ENCODE measurements around the gene PRSS16. TPM values are rescaled to one million over a fixed set of nuclear protein-coding genes. Genes with fewer than 3 reads are reported as not detected.
A peak's percentile ranks its signal among the peaks of the same experiment; 100 is the strongest.

The PRSS16 gene
- polyA plus RNA-seq, 2 of the 4 experiments (the other 2 are of a cell fraction), result 3.9 to 11.4 TPM

GRCh38 chr6:27213544-27214125 is 33.9 kb upstream of the PRSS16 start:
- peak overlapping the region; percentile 42 to 64; a peak in 4 of 6 replicates for H3K27ac ChIP-seq
- CTCF ChIA-PET, result interaction anchor here (0.6 to 1.3 kb wide), 4 partner anchors 9 to 80 kb away, joined by 3 to 4 read pairs (median 4); no protein-coding TSS in a partner anchor
- FAIRE-seq, result no peak
- H3K4me3 ChIP-seq, result peak overlapping the region; percentile 91
- POLR2A ChIA-PET, result interaction anchor here (0.6 kb wide), 1 partner anchor 526 kb away, joined by 6 read pairs; no protein-coding TSS in a partner anchor
- peak; percentile 63 to 73 for ATAC-seq
- peak; percentile 31 to 83 for DNase-seq (ENCODE audit: low read depth in 1 of 2, low spot score in 1 of 2)
- TF ChIP-seq HMGXB4 (CRISPR knock-in tag; IDR thresholded peaks at IDR 0.05; ENCODE audit: borderline replicate concordance), result 0 out of 2 replicates have a peak, but pooled peaks have one; percentile 21
- no peak for TF ChIP-seq GATA3 (IDR thresholded peaks at IDR 0.05; ENCODE audit: borderline replicate concordance)
- TF ChIP-seq SREBF2 (IDR thresholded peaks at IDR 0.05), result peak; percentile 50
- peak; percentile 10; the same call in 1 of the 2 replicates for TF ChIP-seq MAX (IDR thresholded peaks at IDR 0.05)
- TF ChIP-seq HDAC2 (IDR thresholded peaks at IDR 0.05), result no peak
- no peak for TF ChIP-seq POLR2AphosphoS2 (conservative IDR thresholded peaks at IDR 0.05; ENCODE audit: low read length)
- TF ChIP-seq CEBPB (IDR thresholded peaks at IDR 0.05), result peak; percentile 31 to 58; a peak in 1 of 4 replicates
- no peak for TF ChIP-seq REST (IDR thresholded peaks at IDR 0.05)
- TF ChIP-seq POLR2A (IDR thresholded peaks at IDR 0.05; ENCODE audit: low read length), result no peak
- H3K9me3 ChIP-seq, result no peaks in the 10 kb centered on the region
- 2% methylated on average over 25 of the region's 29 CpGs for WGBS (ENCODE audit: missing lambda C conversion rate)
- H3K4me1 ChIP-seq, result no peaks in the 10 kb centered on the region
- H3K4me2 ChIP-seq, result peak overlapping the region; percentile 90

GRCh38 chr6:27214126-27214601 is 33.3 kb upstream of the PRSS16 start:
- peak in 1 of 2 experiments; percentile 58 for DNase-seq (ENCODE audit: low read depth in 1 of 2, low spot score in 1 of 2)
- ChIA-PET CTCF (interaction anchor here (0.6 to 1.3 kb wide), 3 partner anchors 10 to 80 kb away, joined by 3 to 4 read pairs (median 3); no protein-coding TSS in a partner anchor), POLR2A (interaction anchor here (0.6 kb wide), 1 partner anchor 525 kb away, joined by 6 read pairs; no protein-coding TSS in a partner anchor)
- peak overlapping the region; percentile 90 for H3K4me2 ChIP-seq
- FAIRE-seq, result no peak
- H3K9me3 ChIP-seq, result no peaks in the 10 kb centered on the region
- TF ChIP-seq ZNF302 (CRISPR knock-in tag; IDR thresholded peaks at IDR 0.05) (no peak), CHD4 (IDR thresholded peaks at IDR 0.05; ENCODE audit: borderline replicate concordance) (0 out of 2 replicates have a peak, but pooled peaks have one; percentile 43), BHLHE40 (IDR thresholded peaks at IDR 0.05; ENCODE audit: low read depth, low read length) (no peak), EHF (CRISPR knock-in tag; IDR thresholded peaks at IDR 0.05) (no peak), KDM1A (IDR thresholded peaks at IDR 0.05; ENCODE audit: low read depth) (0 out of 2 replicates have a peak, but pooled peaks have one; percentile 28), PHF8 (IDR thresholded peaks at IDR 0.05; ENCODE audit: borderline replicate concordance, low read depth) (peak; percentile 17; the same call in 1 of the 2 replicates), REST (IDR thresholded peaks at IDR 0.05) (no peak)
- peak in 1 of 2 experiments; percentile 34; a peak in 3 of 6 replicates for ATAC-seq
- H3K4me3 ChIP-seq, result peak overlapping the region; percentile 91
- H3K4me1 ChIP-seq, result no peaks in the 10 kb centered on the region
- WGBS (ENCODE audit: missing lambda C conversion rate), result under 1% methylated on average over 19 of the region's 19 CpGs
- H3K27ac ChIP-seq, result peak overlapping the region; percentile 50 to 64; a peak in 5 of 6 replicates
